Stimulated activated CD8-positive, alpha-beta memory T cell treated with anti-CD3 and anti-CD28 coated beads, Interleukin-7, amount 100 ng/mL, for 24 hours (primary cell): ENCODE results near the gene PAEP.

Experiments
- DNase-seq: peaks from one replicate; pipeline ENCODE4 v3.0.0-alpha.2; 2020; ENCODE audit warnings: low read depth

Gene PAEP

DNA sequence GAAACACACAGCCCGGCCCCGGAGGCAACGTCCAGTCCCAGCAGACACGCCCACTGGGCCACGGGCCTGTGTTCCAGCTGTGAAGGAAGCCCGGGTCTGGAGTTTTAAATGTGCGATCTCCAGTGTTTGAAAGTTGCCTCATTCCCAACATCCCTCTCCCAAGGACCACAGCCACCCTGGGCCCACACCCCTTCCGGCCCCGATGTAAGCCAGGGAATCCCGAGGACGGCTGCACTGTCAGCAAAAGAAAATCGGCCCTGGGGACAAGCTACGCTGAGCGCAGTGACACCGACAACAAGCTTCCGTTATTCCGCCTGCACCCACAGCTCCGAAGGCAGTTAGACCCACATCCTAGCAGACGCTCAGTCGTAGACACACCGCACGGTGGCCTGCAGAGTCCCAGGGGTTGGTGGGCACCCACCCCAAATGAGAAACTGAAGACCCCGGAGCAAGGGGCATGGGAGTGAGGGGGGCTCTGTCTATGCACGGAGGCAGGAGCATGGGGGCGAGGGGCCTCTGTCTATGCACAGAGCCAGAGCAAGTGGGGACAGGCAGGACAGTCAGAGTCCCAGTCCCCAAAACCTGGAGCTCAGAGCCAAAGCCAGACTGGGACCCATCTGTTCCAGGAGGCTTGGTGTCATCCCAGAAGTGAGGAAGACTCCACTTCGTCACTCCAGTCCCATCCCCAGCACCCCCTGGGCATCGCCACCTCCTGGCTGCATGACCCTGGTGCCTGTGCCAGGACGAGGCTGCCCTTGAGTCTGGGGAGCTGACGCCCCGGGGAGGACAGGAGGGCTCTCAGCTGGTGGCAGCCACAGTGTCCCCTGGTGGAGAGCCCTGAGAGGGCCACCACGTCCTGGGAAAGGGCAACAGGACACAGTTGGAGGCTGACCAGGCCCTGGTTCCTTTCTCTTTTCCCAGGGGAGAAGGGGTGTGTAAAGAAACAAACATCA lies 54.4 kb downstream of the PAEP start:
- no peak for DNase-seq
